ENCODE results near the gene TAOK1.
A peak's percentile ranks its signal among the peaks of the same experiment; 100 is the strongest.
"Not testable (repeated sequence)": the region's sequence is repeated elsewhere in the genome, so short reads cannot be mapped to it uniquely, and the experiment has no call there.

Gene TAOK1

DNA sequence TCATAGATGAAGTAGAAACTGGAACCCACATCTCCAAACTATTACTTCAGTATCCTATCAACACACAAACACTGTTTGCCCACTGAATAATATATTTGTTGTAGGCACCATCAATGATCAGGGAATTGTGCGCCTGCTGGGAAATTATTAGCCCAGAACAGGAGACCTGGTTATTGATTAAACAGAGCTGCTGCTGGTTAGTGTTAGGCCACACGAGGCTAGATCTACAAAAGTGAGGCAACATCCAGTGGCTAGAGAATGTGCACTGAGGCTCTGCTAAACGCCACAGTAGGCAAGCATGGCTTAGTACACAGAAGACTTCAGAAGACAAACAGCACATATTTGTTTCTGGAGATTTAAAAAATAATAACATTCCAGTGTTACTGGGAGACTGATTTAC lies 165.7 kb downstream of the TAOK1 start:
- no peak for DNase-seq

DNA sequence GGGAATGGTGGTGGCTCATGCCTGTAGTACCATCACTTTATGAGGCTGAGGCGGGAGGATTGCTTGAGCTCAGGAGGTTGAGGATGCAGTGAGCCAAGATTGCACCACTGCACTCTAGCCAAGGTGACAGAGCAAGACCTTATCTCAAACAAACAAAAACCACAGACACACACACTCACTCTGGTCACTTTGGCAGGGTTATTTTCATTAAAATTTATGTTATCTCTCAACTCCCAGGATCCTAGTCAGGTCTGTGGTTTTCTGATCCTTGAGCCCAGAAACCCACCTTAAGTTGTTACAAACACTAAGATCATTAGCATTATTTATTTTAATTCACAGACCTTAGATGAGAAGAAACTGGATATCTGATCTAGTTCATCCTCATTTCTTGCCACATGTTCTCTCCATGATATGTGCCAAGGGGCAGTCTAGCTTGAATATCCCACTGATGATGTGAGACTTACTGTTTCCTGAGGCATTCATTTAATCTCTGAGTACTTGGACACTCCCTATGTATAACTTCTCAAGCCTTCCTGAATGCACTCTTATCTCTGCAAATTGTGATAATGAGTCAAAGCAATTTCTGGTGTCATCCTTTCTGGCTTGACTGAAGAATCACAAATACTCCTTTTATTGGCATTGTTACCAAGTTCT lies 167.0 kb downstream of the TAOK1 start:
- peak; percentile 76 for DNase-seq

GRCh38 chr17:29557739-29558116 lies 167.6 kb downstream of the TAOK1 start:
- DNase-seq: no peak

DNA sequence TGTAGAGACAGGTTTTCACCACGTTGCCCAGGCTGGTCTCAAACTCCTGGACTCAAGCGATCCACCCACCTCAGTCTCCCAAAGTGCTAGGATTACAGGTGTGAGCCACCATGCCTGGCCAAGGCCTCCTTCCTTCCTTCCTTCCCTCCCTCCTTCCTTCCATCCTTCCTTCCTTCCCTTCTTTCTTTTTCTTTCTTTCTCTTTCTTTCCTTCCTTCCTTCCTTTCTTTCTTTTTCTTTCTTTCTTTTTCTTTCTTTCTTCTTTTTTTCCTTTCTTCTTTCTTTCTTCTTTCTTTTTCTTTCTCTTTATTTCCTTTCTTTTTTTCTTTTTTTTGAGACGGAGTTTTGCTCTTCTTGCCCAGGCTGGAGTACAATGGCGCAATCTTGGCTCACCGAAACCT lies 168.0 kb downstream of the TAOK1 start:
- not testable (repeated sequence) for DNase-seq

DNA sequence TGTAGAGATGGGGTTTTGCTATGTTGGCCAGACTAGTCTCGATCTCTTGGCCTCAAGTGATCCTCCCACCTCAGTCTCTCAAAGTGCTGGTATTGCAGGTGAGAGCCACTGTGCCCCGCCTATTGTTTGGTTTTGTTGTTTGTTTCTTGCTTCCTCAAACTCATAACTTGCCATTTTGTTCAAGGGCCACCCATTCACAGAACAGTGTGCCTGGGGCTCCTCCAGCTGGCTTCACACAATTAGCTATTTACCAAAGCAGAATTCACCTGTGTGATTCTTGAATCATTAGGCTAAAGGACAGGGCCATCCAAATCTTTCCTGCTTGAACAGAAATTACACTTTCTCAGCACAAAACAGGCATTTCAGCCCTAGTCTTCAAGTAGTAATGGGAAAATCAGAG lies 169.5 kb downstream of the TAOK1 start:
- DNase-seq: no peak

- DNase-seq: no peak
Observed at GRCh38 chr17:29560316-29560715, 170.2 kb downstream of the TAOK1 start.

- no peak for DNase-seq
Observed at GRCh38 chr17:29561554-29562517, 171.7 kb downstream of the TAOK1 start.

DNA sequence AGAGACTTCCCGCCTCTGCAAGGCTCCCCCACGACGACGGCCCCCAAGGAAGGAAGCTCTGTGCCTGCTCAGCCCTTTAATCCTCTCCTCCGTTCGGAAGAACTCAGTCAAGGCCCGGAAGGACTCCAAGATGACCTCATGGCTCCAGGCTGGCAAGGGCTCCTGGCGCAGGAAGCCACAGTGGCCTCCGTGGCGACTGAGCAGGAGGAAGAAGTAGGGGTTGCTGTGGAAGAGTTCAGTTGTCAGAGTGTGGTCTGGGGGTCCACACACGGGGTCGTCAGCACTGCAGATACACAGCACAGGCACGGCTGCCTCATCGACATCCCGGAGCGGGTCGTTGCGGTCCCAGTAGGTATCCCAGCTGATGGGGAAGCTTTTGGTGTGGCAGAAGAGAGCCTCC lies 172.5 kb downstream of the TAOK1 start:
- no peak for DNase-seq

DNA sequence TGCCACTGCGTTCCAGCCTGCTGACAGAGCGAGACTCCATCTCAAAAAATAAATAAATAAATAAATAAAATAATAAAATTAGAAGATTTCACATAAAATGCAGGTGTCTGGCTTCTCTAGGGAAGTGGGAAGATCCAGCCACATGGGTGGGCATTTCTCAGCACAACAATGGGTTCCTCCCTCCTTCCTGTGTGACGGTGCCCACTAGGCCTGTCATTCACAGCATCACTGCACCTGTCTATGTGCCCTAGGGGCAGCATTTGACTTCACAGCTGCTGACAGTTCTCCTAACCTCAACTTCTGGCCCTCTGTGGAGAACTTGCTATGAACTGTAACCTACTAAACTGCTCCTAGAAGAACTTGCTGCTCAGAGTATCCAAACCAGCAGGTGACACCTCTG lies 173.7 kb downstream of the TAOK1 start:
- DNase-seq: no peak

DNA sequence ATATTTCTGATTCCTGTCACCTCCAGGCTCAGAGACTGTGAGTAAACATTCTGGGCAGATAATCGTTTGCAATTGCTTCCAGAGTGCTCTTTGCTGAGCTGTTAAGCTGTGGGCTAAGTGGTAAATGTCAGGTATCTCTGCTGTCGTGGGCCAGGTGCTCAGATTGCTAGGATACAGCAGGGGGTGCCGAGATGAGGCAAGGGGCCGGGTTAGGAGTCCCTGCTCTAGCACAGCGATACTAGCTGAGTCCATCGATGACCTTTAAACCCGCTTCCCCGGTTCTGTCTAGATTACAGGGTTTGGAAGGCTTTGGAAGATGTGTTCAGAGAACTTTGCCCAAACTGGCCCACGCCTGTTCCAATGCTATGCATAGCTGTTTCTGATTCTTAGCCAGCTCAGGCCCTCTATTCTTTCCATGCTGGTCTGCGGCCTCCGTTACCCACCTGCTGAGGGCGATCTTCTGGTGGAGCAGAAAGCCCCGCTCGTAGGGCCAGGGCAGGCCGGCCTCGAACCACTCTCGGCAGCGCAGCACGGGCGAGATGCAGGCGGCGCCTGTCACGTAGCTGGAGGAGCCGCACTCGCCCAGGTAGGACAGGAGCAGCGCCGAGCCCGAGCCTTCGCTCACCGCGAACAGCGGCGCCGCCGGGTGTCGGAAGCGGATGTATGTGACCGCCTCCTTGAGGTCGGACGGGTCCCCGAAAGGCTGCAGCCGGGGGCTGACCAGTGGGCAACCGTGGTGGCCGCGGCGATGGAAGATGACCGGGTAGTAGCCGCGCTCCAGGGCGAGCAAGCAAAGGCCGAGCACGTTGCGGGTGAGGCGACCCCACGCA lies 175.7 kb downstream of the TAOK1 start:
- peak; percentile 43 for DNase-seq

GRCh38 chr17:29566473-29567303 lies 176.5 kb downstream of the TAOK1 start, which contains the start of gene ABHD15:
Gene ABHD15, minus strand, starts transcription at chr17:29567037. Its CDS starts 71 bp downstream, at chr17:29566966.
- DNase-seq: peak; percentile 48

DNA sequence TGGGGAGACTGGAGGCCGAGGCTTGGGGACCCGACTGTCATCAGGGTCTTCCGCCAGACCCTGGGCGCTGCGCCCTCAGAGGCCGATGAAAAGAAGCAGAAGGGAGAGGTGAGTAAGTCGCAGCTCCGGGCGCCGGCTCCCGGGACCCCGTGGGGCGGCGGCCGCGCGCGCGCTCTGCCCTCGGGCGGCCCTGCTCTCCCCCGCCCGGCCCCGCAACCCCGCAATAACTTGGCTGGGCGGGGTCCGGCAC lies 177.1 kb downstream of the TAOK1 start:
- DNase-seq: peak; percentile 9

DNA sequence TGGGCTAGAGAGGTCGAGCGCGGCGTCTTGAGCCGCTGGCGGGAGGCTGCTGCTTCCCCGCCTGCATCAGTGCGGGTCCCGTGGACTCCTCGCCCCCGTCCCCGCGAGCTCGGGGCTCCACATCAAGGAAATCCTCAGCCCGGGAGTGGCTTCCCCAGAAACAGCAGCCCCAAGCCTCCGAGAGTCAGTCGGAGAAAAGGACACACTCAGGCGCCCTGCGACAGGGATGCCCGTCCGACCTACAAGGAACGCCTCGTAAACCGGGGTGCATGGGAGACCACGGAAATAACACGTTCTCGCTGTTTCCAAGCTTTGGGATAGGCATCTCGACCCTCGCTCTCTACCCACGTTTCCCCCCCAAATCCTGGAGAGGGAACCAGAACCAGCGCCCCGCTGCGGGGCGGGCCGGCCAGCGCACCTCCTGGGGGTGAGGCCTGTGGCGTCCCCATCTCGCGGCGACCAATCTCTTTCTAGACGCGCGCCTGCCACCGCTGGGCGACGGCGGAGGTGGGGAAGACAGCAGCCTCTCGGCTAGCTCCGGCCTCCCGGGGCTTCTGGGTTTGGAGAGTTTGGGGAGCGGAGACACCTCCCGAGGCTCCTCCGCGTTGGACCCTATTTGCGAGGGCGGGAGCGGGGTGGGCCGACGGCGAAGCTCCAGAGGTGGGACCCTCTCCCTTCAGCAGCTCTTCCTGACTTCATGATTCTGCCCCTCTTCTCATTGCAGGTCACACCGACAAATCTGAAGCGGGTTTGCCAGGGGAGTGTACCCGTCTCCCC lies 177.6 kb downstream of the TAOK1 start:
- peak; percentile 64 for DNase-seq

DNA sequence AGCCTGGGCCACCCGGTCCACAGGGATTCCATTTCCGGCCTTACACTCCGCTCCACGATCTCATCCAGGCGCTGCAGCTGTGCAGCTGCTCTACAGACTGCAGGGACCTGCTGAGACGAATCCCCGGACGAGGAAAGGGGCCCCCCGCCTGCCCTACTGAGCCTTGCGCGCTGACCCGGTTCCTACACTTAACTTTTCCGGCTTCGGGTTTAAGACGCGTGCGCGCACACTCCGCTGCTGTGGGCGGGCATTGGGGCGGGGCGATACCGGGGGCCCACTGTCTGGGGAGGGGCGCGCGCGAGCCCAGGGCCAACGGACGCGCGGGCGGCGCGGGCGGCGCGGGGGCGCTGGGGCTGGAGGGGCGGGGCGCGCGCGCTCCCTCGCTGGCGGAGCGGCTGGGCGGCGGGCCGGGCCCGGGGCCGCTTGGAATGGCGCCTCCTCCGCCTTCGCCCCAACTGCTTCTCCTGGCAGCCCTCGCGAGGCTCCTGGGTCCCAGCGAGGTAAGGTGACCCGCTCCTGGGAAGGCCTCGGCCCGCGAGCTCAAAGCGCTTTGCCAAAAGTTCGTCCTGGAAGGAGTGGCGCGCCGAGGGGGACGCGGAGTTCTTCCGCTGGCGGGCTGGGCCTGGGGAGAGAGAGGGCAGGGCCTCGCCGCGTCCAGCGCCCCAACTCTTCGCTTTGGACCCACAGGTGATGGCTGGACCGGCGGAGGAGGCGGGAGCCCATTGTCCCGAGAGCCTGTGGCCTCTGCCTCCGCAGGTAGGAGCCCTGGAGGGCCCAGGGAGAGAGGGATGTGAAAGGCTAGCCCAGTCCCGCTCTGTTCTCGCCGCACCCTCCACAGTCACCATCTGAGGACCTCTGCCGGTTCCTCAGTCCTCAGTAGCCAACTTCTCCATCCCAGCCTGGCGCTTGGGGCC lies 178.4 kb downstream of the TAOK1 start, which contains the start of gene TP53I13:
TSS of gene TP53I13 (plus strand) at position 371 of the 914 bp plus-strand sequence. CDS start at position 429, 58 bp downstream.
- DNase-seq: peak; percentile 75

GRCh38 chr17:29569245-29569950 lies 179.2 kb downstream of the TAOK1 start:
- DNase-seq: no peak

DNA sequence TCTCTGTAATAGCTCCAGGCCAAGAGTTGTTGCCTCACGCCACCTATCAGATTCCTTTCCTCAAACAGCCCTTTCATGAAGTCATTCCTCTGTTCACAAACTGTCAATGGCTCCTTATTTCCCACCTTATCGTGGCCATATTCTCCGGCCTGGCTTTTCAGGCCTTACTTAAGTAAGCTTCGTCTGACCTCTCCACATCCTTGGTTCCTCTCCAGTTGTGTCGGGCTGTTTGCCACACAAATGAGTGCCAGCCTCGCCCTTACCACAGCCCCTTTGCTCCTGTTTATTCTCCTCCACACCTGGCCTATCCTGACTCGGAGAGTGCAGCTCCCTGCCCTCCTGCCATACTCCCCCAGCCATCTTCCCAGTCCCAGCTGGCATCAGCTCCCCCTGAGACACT lies 180.4 kb downstream of the TAOK1 start:
- no peak for DNase-seq

GRCh38 chr17:29571486-29571882 lies 181.3 kb downstream of the TAOK1 start:
- DNase-seq: no peak

DNA sequence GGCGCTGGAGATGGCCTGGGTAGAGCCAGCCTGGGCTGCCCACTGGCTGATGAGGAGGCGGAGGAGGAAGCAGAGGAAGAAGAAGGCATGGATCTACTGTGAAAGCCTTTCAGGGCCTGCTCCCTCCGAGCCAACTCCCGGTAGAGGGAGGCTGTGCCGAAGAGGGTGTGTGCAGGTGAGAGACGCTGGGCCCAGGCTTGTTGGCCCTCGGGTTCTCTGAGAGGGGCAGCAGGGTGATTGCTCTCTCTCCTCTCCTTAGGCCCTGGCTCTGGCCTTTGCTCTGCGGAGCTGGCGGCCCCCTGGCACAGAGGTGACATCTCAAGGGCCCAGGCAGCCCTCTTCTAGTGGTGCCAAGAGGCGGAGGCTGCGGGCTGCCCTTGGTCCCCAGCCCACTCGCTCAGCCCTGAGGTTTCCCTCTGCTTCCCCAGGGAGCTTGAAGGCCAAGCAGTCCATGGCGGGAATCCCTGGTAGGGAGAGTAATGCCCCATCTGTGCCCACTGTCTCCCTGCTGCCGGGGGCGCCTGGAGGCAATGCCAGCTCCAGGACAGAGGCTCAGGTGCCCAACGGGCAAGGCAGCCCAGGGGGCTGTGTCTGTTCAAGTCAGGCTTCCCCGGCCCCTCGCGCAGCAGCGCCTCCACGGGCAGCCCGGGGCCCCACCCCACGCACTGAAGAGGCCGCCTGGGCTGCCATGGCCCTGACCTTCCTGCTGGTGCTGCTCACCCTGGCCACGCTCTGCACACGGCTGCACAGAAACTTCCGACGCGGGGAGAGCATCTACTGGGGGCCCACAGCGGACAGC lies 181.9 kb downstream of the TAOK1 start:
- no peak for DNase-seq
